Astrocyte of the spinal cord (primary cell): ENCODE results near the gene LPP.

Experiments
- DNase-seq: peaks from one replicate; pipeline ENCODE4 v3.0.0; 2011; ENCODE audit warnings: low read depth, low spot score
- H3K4me3 ChIP-seq: 2 replicates; pipeline ENCODE4 v1.5.1; 2011; ENCODE audit warnings: low read depth, mild to moderate bottlenecking, low read length, moderate library complexity
- CTCF ChIP-seq: IDR thresholded peaks from 2 replicates; pipeline ENCODE4 v1.5.1; 2012; ENCODE audit warnings: low read depth, mild to moderate bottlenecking, low read length, inconsistent platforms
- in situ Hi-C: cut with HindIII; loops from 2 replicates; pipeline ENCODE4 v1.10.0; 2017; ENCODE audit warnings: low sequenced_read_pairs

Gene LPP

DNA sequence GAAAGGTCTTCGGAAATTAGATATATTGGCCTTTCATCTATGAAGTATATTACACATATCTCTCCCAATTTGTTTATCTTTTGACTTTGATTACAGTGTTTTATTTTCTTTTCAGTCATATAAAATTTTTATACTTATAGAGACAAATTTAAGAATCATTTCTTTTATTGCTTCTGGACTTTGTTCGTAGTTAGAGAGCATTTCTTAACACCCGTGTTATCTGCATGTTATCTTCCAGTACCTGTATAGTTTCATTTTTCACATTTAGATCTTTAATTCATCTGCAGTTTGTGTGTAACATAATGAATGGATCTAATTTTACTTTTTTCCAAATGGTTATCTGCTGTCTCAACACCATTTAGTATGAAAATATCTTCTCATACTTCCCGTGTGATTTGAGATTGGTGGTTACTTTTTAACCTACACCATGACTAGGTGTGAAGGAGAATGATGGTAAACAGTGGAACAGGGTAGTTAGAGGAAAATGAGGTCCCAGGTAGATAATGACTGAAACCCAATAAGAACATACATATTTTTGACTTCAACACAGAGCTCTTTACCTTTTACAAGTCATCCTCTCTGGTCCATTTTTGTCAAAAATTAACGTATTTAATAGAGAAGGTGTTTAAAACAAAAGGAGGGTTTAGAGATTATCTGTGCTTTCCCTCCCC is 99.3 kb downstream of the LPP start:
- no peak for TF ChIP-seq CTCF
- H3K4me3 ChIP-seq, result no peak overlapping the region
- in situ Hi-C loops, result no loop called here
- no peak for DNase-seq

- no peak overlapping the region for H3K4me3 ChIP-seq
- no peak for TF ChIP-seq CTCF
- DNase-seq, result no peak
- in situ Hi-C loops, result no loop called here
These were observed 100.0 kb downstream of the LPP start for GRCh38 chr3:188253800-188254452.

- in situ Hi-C loops, result no loop called here
- TF ChIP-seq CTCF, result no peak
- H3K4me3 ChIP-seq, result no peak overlapping the region
- DNase-seq, result no peak
These were observed 100.6 kb downstream of the LPP start for GRCh38 chr3:188254520-188255070.

GRCh38 chr3:188255190-188255589 is 101.2 kb downstream of the LPP start:
- in situ Hi-C loops, result no loop called here
- no peak for DNase-seq
- no peak overlapping the region for H3K4me3 ChIP-seq
- TF ChIP-seq CTCF, result no peak

- no peak for DNase-seq
- H3K4me3 ChIP-seq, result no peak overlapping the region
- in situ Hi-C loops, result no loop called here
- no peak for TF ChIP-seq CTCF
These were observed 102.8 kb downstream of the LPP start for GRCh38 chr3:188256758-188257157.

- in situ Hi-C loops, result no loop called here
- no peak for DNase-seq
- no peak overlapping the region for H3K4me3 ChIP-seq
- no peak for TF ChIP-seq CTCF
These were observed 103.5 kb downstream of the LPP start for GRCh38 chr3:188257384-188258026.
